ENCODE data around the gene CEP112.

The CEP112 gene

DNA sequence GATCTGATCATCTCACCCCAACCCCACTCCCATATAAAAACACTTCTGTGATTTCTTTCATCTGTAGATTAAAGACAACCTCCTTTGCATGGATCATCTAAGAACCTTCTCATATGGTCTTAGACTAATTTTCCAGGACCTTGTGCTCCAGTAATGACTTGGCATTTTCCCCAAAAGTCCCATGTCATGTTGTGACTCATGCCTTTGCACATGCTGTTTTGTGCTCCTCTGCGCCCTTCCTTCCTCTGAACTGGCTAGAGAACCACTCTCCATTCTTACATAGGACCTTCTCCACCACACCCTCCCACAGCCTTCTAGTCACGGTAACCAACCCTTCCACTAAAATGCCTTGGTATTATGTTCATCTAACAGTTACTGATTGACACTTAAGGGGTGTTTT is 531.0 kb downstream of the CEP112 start:
- no peak overlapping the region for H3K4me2 ChIP-seq (ENCODE audit: low read depth, low read length, poor library complexity, severe bottlenecking)
- no peak overlapping the region for H2AFZ ChIP-seq (ENCODE audit: low read depth, low read length, severe bottlenecking)
- H3K9ac ChIP-seq (ENCODE audit: low read length): no peak overlapping the region
- no peaks in the 10 kb centered on the region for H3K36me3 ChIP-seq (ENCODE audit: low read length)
- H3K27ac ChIP-seq (ENCODE audit: low read depth, low read length): no peak overlapping the region
- TF ChIP-seq EZH2phosphoT487 (conservative IDR thresholded peaks at IDR 0.05; ENCODE audit: low read length): no peak
- H3K4me3 ChIP-seq (ENCODE audit: insufficient read depth, low read length, poor library complexity, severe bottlenecking): no peak overlapping the region
- no peaks in the 10 kb centered on the region for H3F3A ChIP-seq (ENCODE audit: insufficient read depth)
- no peaks in the 10 kb centered on the region for H3K9me2 ChIP-seq (replicated peaks; ENCODE audit: insufficient read depth, low read length)
- no peaks in the 10 kb centered on the region for H3K9me3 ChIP-seq (ENCODE audit: insufficient read depth, low read length)
- no peaks in the 10 kb centered on the region for H3K27me3 ChIP-seq (ENCODE audit: low read length)
- H4K20me1 ChIP-seq (ENCODE audit: low read depth, low read length): no peaks in the 10 kb centered on the region
- no peaks in the 10 kb centered on the region for H3K79me2 ChIP-seq (ENCODE audit: insufficient read depth, low read length)

DNA sequence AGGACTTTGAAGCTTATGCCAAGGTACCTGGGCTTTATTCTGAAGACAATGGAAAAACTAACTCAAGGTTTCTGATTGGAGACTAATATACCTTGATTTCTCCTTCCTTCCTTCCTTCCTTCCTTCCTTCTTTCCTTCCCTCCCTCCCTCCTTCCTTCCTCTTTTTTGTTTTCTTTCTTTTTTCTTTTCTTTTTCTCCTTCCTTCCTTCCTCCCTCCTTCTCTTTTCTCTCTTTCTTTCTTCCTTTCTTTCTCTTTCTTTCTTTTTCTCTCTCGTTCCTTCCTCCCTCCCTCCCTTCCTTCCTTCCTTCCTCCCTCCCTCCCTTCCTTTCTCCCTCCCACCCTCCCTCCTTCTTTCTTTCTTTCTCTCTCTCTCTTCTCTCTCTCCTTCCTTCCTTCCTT is 531.9 kb downstream of the CEP112 start:
- Histone ChIP-seq H2AFZ (ENCODE audit: low read depth, low read length, severe bottlenecking) (no peak overlapping the region), H3F3A (ENCODE audit: insufficient read depth) (no peaks in the 10 kb centered on the region), H3K36me3 (ENCODE audit: low read length) (no peaks in the 10 kb centered on the region), H3K4me2 (ENCODE audit: low read depth, low read length, poor library complexity, severe bottlenecking) (no peak overlapping the region), H4K20me1 (ENCODE audit: low read depth, low read length) (no peaks in the 10 kb centered on the region), H3K9me3 (ENCODE audit: insufficient read depth, low read length) (no peaks in the 10 kb centered on the region), H3K79me2 (ENCODE audit: insufficient read depth, low read length) (no peaks in the 10 kb centered on the region), H3K9ac (ENCODE audit: low read length) (no peak overlapping the region), H3K27me3 (ENCODE audit: low read length) (no peaks in the 10 kb centered on the region), H3K4me3 (ENCODE audit: insufficient read depth, low read length, poor library complexity, severe bottlenecking) (no peak overlapping the region), H3K9me2 (replicated peaks; ENCODE audit: insufficient read depth, low read length) (no peaks in the 10 kb centered on the region), H3K27ac (ENCODE audit: low read depth, low read length) (no peak overlapping the region)
- TF ChIP-seq EZH2phosphoT487 (conservative IDR thresholded peaks at IDR 0.05; ENCODE audit: low read length): no peak
- TF ChIP-seq, protein P1, sequence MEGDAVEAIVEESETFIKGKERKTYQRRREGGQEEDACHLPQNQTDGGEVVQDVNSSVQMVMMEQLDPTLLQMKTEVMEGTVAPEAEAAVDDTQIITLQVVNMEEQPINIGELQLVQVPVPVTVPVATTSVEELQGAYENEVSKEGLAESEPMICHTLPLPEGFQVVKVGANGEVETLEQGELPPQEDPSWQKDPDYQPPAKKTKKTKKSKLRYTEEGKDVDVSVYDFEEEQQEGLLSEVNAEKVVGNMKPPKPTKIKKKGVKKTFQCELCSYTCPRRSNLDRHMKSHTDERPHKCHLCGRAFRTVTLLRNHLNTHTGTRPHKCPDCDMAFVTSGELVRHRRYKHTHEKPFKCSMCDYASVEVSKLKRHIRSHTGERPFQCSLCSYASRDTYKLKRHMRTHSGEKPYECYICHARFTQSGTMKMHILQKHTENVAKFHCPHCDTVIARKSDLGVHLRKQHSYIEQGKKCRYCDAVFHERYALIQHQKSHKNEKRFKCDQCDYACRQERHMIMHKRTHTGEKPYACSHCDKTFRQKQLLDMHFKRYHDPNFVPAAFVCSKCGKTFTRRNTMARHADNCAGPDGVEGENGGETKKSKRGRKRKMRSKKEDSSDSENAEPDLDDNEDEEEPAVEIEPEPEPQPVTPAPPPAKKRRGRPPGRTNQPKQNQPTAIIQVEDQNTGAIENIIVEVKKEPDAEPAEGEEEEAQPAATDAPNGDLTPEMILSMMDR (IDR thresholded peaks at IDR 0.05; ENCODE audit: insufficient read depth, low read length, poor library complexity, severe bottlenecking): no peak

DNA sequence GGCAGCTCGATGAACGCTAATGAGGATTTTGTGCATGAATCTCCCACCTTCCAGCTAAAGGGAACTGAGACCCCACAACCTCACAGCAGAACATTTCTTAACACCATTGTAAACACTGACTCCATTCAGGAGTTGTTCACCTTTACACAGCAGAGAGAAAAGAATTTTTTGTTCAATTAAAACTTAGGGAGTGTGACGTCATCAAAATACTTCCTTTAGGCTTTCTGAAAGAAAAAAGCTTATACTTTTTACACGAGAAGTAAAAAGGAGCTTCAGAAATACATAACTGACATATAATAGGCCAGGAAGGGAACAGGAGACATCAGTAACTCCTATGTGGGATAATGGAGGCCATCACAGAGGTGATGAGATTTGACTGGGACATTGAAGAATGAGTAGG is 532.4 kb downstream of the CEP112 start:
- no peak overlapping the region for H3K9ac ChIP-seq (ENCODE audit: low read length)

DNA sequence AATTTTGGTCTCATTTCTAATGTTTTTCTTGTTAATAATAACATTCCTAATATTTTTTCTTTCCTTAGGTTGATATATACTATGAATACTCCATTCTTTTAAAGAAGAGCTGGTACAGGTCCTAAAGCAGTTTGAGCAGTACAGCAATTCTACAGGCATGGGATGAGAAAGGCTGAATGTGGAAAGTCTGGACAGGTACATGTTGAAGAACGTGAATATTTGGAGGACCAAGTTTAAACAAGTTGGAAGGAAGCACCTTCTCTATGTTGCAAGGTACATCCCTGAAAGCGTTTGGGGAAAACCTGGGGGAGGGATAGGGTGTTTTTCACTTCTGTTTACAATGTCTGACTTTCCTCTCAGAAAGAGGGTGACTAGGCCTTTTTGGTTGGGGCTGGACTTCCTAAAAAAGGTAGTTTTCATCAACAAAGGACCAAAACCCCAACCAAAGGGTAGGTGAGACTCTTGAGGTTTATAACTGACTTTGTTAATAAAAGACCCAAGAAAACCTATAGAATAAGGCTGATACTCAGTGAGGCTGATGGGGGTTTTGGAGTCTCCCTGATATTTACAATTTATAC is 534.6 kb downstream of the CEP112 start:
- H3F3A ChIP-seq (ENCODE audit: insufficient read depth): no peaks in the 10 kb centered on the region
- H3K79me2 ChIP-seq (ENCODE audit: insufficient read depth, low read length): no peaks in the 10 kb centered on the region
- H3K27me3 ChIP-seq (ENCODE audit: low read length): 0 out of 2 replicates have a peak, but pooled peaks cover 4% of the 10 kb centered on the region
- no peak for TF ChIP-seq EZH2phosphoT487 (conservative IDR thresholded peaks at IDR 0.05; ENCODE audit: low read length)
- TF ChIP-seq, protein P1 (IDR thresholded peaks at IDR 0.05; ENCODE audit: insufficient read depth, low read length, poor library complexity, severe bottlenecking): no peak
- H4K20me1 ChIP-seq (ENCODE audit: low read depth, low read length): no peaks in the 10 kb centered on the region
- no peak overlapping the region for H3K4me3 ChIP-seq (ENCODE audit: insufficient read depth, low read length, poor library complexity, severe bottlenecking)
- no peak overlapping the region for H3K27ac ChIP-seq (ENCODE audit: low read depth, low read length)
- no peaks in the 10 kb centered on the region for H3K36me3 ChIP-seq (ENCODE audit: low read length)
- H2AFZ ChIP-seq (ENCODE audit: low read depth, low read length, severe bottlenecking): no peak overlapping the region
- H3K9ac ChIP-seq (ENCODE audit: low read length): no peak overlapping the region
- no peak overlapping the region for H3K4me2 ChIP-seq (ENCODE audit: low read depth, low read length, poor library complexity, severe bottlenecking)
- H3K9me3 ChIP-seq (ENCODE audit: insufficient read depth, low read length): no peaks in the 10 kb centered on the region
- H3K9me2 ChIP-seq (replicated peaks; ENCODE audit: insufficient read depth, low read length): no peaks in the 10 kb centered on the region

More for the DNA sequence above, 532.4 kb downstream of the CEP112 start:
- H3K27me3 ChIP-seq (ENCODE audit: low read length): no peaks in the 10 kb centered on the region
- no peaks in the 10 kb centered on the region for H3K9me2 ChIP-seq (replicated peaks; ENCODE audit: insufficient read depth, low read length)
- H3K4me3 ChIP-seq (ENCODE audit: insufficient read depth, low read length, poor library complexity, severe bottlenecking): no peak overlapping the region
- H4K20me1 ChIP-seq (ENCODE audit: low read depth, low read length): no peaks in the 10 kb centered on the region
- no peaks in the 10 kb centered on the region for H3K79me2 ChIP-seq (ENCODE audit: insufficient read depth, low read length)
- no peaks in the 10 kb centered on the region for H3F3A ChIP-seq (ENCODE audit: insufficient read depth)
- no peaks in the 10 kb centered on the region for H3K36me3 ChIP-seq (ENCODE audit: low read length)
- H3K4me2 ChIP-seq (ENCODE audit: low read depth, low read length, poor library complexity, severe bottlenecking): no peak overlapping the region
- no peaks in the 10 kb centered on the region for H3K9me3 ChIP-seq (ENCODE audit: insufficient read depth, low read length)
- no peak overlapping the region for H3K27ac ChIP-seq (ENCODE audit: low read depth, low read length)
- H2AFZ ChIP-seq (ENCODE audit: low read depth, low read length, severe bottlenecking): no peak overlapping the region
- TF ChIP-seq EZH2phosphoT487 (conservative IDR thresholded peaks at IDR 0.05; ENCODE audit: low read length): no peak
- TF ChIP-seq, protein P1 (IDR thresholded peaks at IDR 0.05; ENCODE audit: insufficient read depth, low read length, poor library complexity, severe bottlenecking): no peak

All from SU-DHL-6 (cell line).